H9 (cell line): ENCODE results near the gene ANAPC15. TPM values are rescaled to one million over a fixed set of nuclear protein-coding genes. Genes with fewer than 3 reads are reported as not detected.

Source experiments
- DNase-seq: peaks from one replicate; pipeline ENCODE4 v3.0.0-alpha.2; 2017
- H2AFZ ChIP-seq: one replicate; pipeline ENCODE4 v1.6.1; 2013; ENCODE audit warnings: mild to moderate bottlenecking, low read length, control low read depth, moderate library complexity
- H2AK5ac ChIP-seq: 2 replicates; pipeline ENCODE4 v1.6.1; 2013; ENCODE audit warnings: low read length, control low read depth, mixed read lengths; ENCODE audit not compliant: insufficient read length
- H2BK120ac ChIP-seq: one replicate; pipeline ENCODE4 v1.6.1; 2013; ENCODE audit warnings: low read depth, mild to moderate bottlenecking, low read length, control low read depth, inconsistent platforms; ENCODE audit not compliant: poor library complexity, severe bottlenecking
- H2BK12ac ChIP-seq: 2 replicates; pipeline ENCODE4 v1.6.1; 2013; ENCODE audit warnings: low read length, control low read depth, mixed read lengths, low read depth; ENCODE audit not compliant: insufficient read length
- H2BK15ac ChIP-seq: 2 replicates; pipeline ENCODE4 v1.6.1; 2013; ENCODE audit warnings: low read depth, low read length, control low read depth
- H2BK20ac ChIP-seq: one replicate; pipeline ENCODE4 v1.6.1; 2013; ENCODE audit warnings: low read depth, mild to moderate bottlenecking, low read length, control low read depth, inconsistent platforms; ENCODE audit not compliant: poor library complexity, severe bottlenecking
- H2BK5ac ChIP-seq: 2 replicates; pipeline ENCODE4 v1.6.1; 2013; ENCODE audit warnings: low read length, control low read depth, mixed read lengths; ENCODE audit not compliant: insufficient read length
- H3K14ac ChIP-seq: 2 replicates; pipeline ENCODE4 v1.6.1; 2013; ENCODE audit warnings: low read length, control low read depth; ENCODE audit not compliant: insufficient read depth
- H3K18ac ChIP-seq: 2 replicates; pipeline ENCODE4 v1.6.1; 2013; ENCODE audit warnings: low read depth, mild to moderate bottlenecking, mixed read lengths, low read length, control low read depth; ENCODE audit not compliant: insufficient read length
- H3K23ac ChIP-seq: 2 replicates; pipeline ENCODE4 v1.6.1; 2013; ENCODE audit warnings: low read length, control low read depth, mixed read lengths, low read depth; ENCODE audit not compliant: insufficient read length
- H3K23me2 ChIP-seq: 2 replicates; pipeline ENCODE4 v1.6.1; 2013; ENCODE audit warnings: low read depth, mild to moderate bottlenecking, mixed read lengths, low read length, control low read depth; ENCODE audit not compliant: insufficient read length, poor library complexity, severe bottlenecking
- H3K27ac ChIP-seq: 2 replicates; pipeline ENCODE4 v1.5.1; 2013; ENCODE audit warnings: low read length, control low read depth, mixed read lengths, low read depth; ENCODE audit not compliant: insufficient read length
- H3K27me3 ChIP-seq: 2 replicates; pipeline ENCODE4 v1.6.1; 2013; ENCODE audit warnings: low read length, control low read depth, inconsistent platforms; ENCODE audit not compliant: insufficient read depth
- H3K4ac ChIP-seq: 2 replicates; pipeline ENCODE4 v1.6.1; 2013; ENCODE audit warnings: low read depth, mild to moderate bottlenecking, control low read depth, inconsistent platforms, low read length, moderate library complexity
- H3K4me1 ChIP-seq: 2 replicates; pipeline ENCODE4 v1.6.1; 2013; ENCODE audit warnings: low read length, control low read depth, inconsistent platforms; ENCODE audit not compliant: insufficient read depth
- H3K4me2 ChIP-seq: 2 replicates; pipeline ENCODE4 v1.6.1; 2013; ENCODE audit warnings: low read length, control low read depth, mixed read lengths; ENCODE audit not compliant: insufficient read length, insufficient read depth
- H3K56ac ChIP-seq: 2 replicates; pipeline ENCODE4 v1.6.1; 2013; ENCODE audit warnings: low read depth, mild to moderate bottlenecking, mixed read lengths, low read length, control low read depth; ENCODE audit not compliant: insufficient read length
- H3K79me1 ChIP-seq: 2 replicates; pipeline ENCODE4 v1.6.1; 2013; ENCODE audit warnings: low read depth, mild to moderate bottlenecking, moderate library complexity, low read length, control low read depth, inconsistent platforms; ENCODE audit not compliant: insufficient read depth, poor library complexity, severe bottlenecking
- H3K79me2 ChIP-seq: 2 replicates; pipeline ENCODE4 v1.6.1; 2013; ENCODE audit warnings: low read length, control low read depth, inconsistent platforms; ENCODE audit not compliant: insufficient read depth
- H3K9ac ChIP-seq: 2 replicates; pipeline ENCODE4 v1.6.1; 2013; ENCODE audit warnings: low read length, control low read depth, mixed read lengths; ENCODE audit not compliant: insufficient read length; ENCODE audit errors: extremely low read depth
- H3K9me3 ChIP-seq: one replicate; pipeline ENCODE4 v1.6.1; 2013; ENCODE audit warnings: low read depth, low read length, inconsistent platforms; ENCODE audit not compliant: control insufficient read depth
- H3T11ph ChIP-seq: one replicate; pipeline ENCODE4 v1.6.1; 2013; ENCODE audit warnings: mild to moderate bottlenecking, low read length, control low read depth, inconsistent platforms
- H4K20me1 ChIP-seq: one replicate; pipeline ENCODE4 v1.6.1; 2013; ENCODE audit not compliant: control insufficient read depth, insufficient read length, insufficient read depth
- H4K5ac ChIP-seq: 2 replicates; pipeline ENCODE4 v1.6.1; 2013; ENCODE audit warnings: low read depth, mild to moderate bottlenecking, mixed read lengths, low read length, control low read depth; ENCODE audit not compliant: insufficient read length
- H4K8ac ChIP-seq: replicated peaks from 2 replicates; pipeline ENCODE4 v1.6.1; 2013; ENCODE audit warnings: low read length, control low read depth, mixed read lengths, low read depth; ENCODE audit not compliant: insufficient read length
- H4K91ac ChIP-seq: 2 replicates; pipeline ENCODE4 v1.6.1; 2013; ENCODE audit warnings: low read depth, mild to moderate bottlenecking, moderate library complexity, mixed read lengths, low read length, control low read depth; ENCODE audit not compliant: insufficient read length
- H3K27ac Mint-ChIP-seq, 3 experiments: 2 replicates in 2 of 3; 3 replicates in 1 of 3; pipeline ENCODE4 v1.8.0; 2020 to 2021; ENCODE audit warnings: mixed read lengths in 3 of 3, mild to moderate bottlenecking in 1 of 3, moderate library complexity in 1 of 3
- H3K27me3 Mint-ChIP-seq: 2 replicates; pipeline ENCODE4 v1.8.0; 2021; ENCODE audit warnings: low read depth, mild to moderate bottlenecking, moderate library complexity, mixed read lengths
- H3K36me3 Mint-ChIP-seq, 3 experiments: 2 replicates in 2 of 3; 3 replicates in 1 of 3; pipeline ENCODE4 v1.8.0; 2020 to 2021; ENCODE audit warnings: low read depth in 3 of 3, mixed read lengths in 3 of 3; ENCODE audit not compliant: insufficient read depth in 1 of 3
- H3K4me1 Mint-ChIP-seq, 2 experiments: 2 replicates each; pipeline ENCODE4 v1.8.0; 2020; ENCODE audit warnings: mixed read lengths in 2 of 2
- H3K4me3 Mint-ChIP-seq, 2 experiments: 2 replicates in 1 of 2; 3 replicates in 1 of 2; pipeline ENCODE4 v1.8.0; 2020 to 2021; ENCODE audit warnings: mild to moderate bottlenecking in 2 of 2, mixed read lengths in 2 of 2, moderate library complexity in 1 of 2
- H3K9me3 Mint-ChIP-seq, 2 experiments: 2 replicates in 1 of 2; 3 replicates in 1 of 2; pipeline ENCODE4 v1.8.0; 2020; ENCODE audit warnings: mild to moderate bottlenecking in 2 of 2, mixed read lengths in 2 of 2, moderate library complexity in 1 of 2
- WGBS: extraction: QIAGEN DNeasy Blood & Tissue Kit; methylation state at CpG from one replicate; pipeline ENCODE4 v1.1.7; 2013; ENCODE audit warnings: missing lambda C conversion rate, low lambda C conversion rate, mixed read lengths; ENCODE audit not compliant: insufficient read length; ENCODE audit errors: extremely low coverage; 5-methylcytosine and 5-hydroxymethylcytosine counted together
- total RNA-seq: library from RNA; stranded (reverse); gene quantifications from 2 replicates; pipeline ENCODE4 v1.2.1, GENCODE V29; 2021
- TF ChIP-seq, protein P1 (sequence below): fragments of 200-600 bp; sonication (generic); conservative IDR thresholded peaks from 3 replicates; pipeline ENCODE4 v1.8.0; 2021; ENCODE audit warnings: antibody characterized with exemption, mild to moderate bottlenecking

The ANAPC15 gene
- total RNA-seq, 1 experiment from 2014 or later = 72.6 TPM

DNA sequence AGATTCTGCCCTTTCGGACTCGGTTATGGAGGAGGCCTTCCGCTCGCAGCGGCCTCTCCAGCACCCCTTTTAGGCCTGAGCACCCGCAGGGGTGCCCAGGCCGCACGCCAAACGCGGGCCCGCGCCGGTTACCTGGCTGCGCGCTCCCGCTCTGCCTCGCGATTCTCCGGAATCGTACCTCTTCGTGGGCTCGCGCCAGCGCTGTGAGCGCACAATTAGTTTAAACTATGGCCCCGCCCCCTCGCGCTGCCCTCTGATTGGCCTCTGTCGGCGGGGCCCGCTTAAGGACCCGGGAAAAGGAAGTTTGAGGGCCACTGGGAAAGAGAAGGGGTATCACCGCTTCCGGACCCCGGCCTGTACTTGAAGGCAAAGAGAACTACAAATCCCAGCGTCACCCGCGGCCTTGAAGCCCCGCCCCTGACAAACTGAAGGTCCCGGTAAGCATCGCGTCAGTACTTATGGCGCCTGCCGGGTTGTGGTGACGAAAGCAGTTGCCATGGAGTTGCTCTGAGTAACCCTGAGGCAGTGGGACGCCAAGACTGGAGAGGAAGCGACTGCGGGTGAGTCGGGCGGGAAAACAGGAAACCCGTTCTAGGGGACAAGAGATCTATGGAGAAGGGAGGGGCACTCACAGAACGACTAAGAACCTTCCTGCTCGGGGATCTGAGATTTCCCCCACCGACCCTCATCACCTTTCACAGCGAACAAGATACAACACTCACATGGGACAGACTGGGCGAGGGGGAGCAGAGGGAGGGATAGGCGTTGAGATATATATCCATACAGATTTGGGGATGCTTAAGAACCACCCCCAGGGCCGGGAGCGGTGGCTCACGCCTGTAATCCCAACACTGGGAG is 31.9 kb downstream of the ANAPC15 start, which contains the start of the genes LRRC51 and NUMA1:
Gene LRRC51, plus strand, starts transcription at position 525 of the 858 bp plus-strand sequence. CDS start 8,234 bp downstream, outside the sequence.
Gene NUMA1, minus strand, starts transcription at position 217 of the 858 bp plus-strand sequence. CDS start 44,599 bp downstream, outside the sequence.
- Mint-ChIP-seq H3K4me3 (peak within 1 kb of the TSS; percentile 80 to 95), H3K36me3 (peaks cover 1 to 14% (median 13%) of the 10 kb centered on the region in 3 experiments), H3K4me1 (peaks cover 19 to 28% of the 10 kb centered on the region in 2 experiments), H3K27me3 (no peaks in the 10 kb centered on the region; the same call in 1 of the 2 replicates), H3K9me3 (no peaks in the 10 kb centered on the region), H3K27ac (peak within 1 kb of the TSS; percentile 97 to 100 (median 98))
- Histone ChIP-seq H3K56ac (no peak within 1 kb of the TSS), H3K79me1 (no peaks in the 10 kb centered on the region), H3K23me2 (peaks cover 7% of the 10 kb centered on the region), H4K8ac (no peak within 1 kb of the TSS), H3K9me3 (no peaks in the 10 kb centered on the region), H3K9ac (peak within 1 kb of the TSS; percentile 93), H4K91ac (no peak within 1 kb of the TSS), H2AFZ (peak within 1 kb of the TSS; percentile 87), H3K79me2 (peaks cover 18% of the 10 kb centered on the region), H2BK120ac (peak within 1 kb of the TSS; percentile 83), H3K14ac (peak within 1 kb of the TSS; percentile 86), H4K5ac (no peak within 1 kb of the TSS), H3K4ac (peak within 1 kb of the TSS; percentile 46; the same call in 1 of the 2 replicates), H2BK20ac (no peak within 1 kb of the TSS), H3K27ac (peak within 1 kb of the TSS; percentile 76), H2BK15ac (no peak within 1 kb of the TSS), H3K4me1 (no peaks in the 10 kb centered on the region), H4K20me1 (no peaks in the 10 kb centered on the region), H3K4me2 (peak within 1 kb of the TSS; percentile 88), H2AK5ac (no peak within 1 kb of the TSS), H3K27me3 (no peaks in the 10 kb centered on the region), H2BK12ac (no peak within 1 kb of the TSS), H3K23ac (no peak within 1 kb of the TSS), H2BK5ac (no peak within 1 kb of the TSS), H3K18ac (peak within 1 kb of the TSS; percentile 85), H3T11ph (peak within 1 kb of the TSS; percentile 81)
- no CpG with 5 or more reads among the region's 60 CpGs for WGBS
- DNase-seq = peak; percentile 100
- TF ChIP-seq, protein P1, sequence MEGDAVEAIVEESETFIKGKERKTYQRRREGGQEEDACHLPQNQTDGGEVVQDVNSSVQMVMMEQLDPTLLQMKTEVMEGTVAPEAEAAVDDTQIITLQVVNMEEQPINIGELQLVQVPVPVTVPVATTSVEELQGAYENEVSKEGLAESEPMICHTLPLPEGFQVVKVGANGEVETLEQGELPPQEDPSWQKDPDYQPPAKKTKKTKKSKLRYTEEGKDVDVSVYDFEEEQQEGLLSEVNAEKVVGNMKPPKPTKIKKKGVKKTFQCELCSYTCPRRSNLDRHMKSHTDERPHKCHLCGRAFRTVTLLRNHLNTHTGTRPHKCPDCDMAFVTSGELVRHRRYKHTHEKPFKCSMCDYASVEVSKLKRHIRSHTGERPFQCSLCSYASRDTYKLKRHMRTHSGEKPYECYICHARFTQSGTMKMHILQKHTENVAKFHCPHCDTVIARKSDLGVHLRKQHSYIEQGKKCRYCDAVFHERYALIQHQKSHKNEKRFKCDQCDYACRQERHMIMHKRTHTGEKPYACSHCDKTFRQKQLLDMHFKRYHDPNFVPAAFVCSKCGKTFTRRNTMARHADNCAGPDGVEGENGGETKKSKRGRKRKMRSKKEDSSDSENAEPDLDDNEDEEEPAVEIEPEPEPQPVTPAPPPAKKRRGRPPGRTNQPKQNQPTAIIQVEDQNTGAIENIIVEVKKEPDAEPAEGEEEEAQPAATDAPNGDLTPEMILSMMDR = no peak
